Loucy (cell line): Measurements from ENCODE around the gene PTPRN2.

Experiments
- EZH2phosphoT487 ChIP-seq: fragments of 200-600 bp; IDR thresholded peaks from 2 replicates; pipeline ENCODE4 v1.6.1; 2018; ENCODE audit warnings: antibody characterized with exemption, mild to moderate bottlenecking, moderate library complexity, borderline replicate concordance
- TF ChIP-seq, protein P1 (sequence below): fragments of 200-600 bp; sonication (generic); conservative IDR thresholded peaks from 2 replicates; pipeline ENCODE4 v1.5.1; 2014; ENCODE audit warnings: mild to moderate bottlenecking, antibody characterized with exemption, low read length

DNA sequence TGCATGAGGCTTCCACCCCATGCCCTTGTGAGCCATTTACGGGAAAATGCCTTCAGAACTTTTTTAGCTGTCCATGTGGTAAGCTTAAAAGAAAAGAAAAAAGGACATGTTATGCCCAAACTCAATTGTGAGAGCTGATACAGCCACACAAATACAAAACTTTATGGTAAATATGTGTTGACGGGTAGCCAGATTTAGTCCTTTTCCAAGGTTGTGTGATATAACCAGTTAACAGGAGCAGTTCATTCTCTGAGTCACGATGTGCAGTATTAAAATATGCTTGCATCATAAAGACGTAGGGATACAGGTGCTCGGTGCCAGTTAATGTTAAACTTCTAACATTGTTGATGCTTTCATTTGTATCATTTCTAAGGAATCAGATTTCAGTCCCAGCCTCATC is 900.5 kb downstream of the PTPRN2 start:
- TF ChIP-seq, protein P1, sequence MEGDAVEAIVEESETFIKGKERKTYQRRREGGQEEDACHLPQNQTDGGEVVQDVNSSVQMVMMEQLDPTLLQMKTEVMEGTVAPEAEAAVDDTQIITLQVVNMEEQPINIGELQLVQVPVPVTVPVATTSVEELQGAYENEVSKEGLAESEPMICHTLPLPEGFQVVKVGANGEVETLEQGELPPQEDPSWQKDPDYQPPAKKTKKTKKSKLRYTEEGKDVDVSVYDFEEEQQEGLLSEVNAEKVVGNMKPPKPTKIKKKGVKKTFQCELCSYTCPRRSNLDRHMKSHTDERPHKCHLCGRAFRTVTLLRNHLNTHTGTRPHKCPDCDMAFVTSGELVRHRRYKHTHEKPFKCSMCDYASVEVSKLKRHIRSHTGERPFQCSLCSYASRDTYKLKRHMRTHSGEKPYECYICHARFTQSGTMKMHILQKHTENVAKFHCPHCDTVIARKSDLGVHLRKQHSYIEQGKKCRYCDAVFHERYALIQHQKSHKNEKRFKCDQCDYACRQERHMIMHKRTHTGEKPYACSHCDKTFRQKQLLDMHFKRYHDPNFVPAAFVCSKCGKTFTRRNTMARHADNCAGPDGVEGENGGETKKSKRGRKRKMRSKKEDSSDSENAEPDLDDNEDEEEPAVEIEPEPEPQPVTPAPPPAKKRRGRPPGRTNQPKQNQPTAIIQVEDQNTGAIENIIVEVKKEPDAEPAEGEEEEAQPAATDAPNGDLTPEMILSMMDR = no peak
- no peak for TF ChIP-seq EZH2phosphoT487
